ENCODE results near the gene CNTNAP4. TPM values are rescaled to one million over a fixed set of nuclear protein-coding genes. Genes with fewer than 3 reads are reported as not detected.

The CNTNAP4 gene
- polyA plus RNA-seq, 2 of the 4 experiments (the other 2 are of a cell fraction), result not detected

DNA sequence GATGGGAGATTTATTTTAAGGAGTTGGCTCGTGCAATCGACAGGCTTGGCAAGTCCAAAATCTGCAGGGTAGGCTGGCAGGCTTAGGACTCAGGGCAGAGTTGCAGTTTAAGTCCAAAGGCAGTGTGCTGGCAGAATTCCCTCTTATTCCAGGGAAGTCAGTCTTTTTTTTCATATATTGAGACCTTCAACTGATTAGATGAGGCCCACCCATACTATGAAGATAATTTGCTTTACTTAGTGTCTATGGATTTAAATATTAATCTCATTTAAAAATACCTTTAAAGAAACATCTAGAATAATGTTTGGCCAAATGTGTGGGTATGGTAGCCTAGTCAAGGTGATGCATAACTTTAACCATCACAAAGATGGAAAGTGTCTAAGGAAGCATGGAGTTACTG, 99.8 kb downstream of the CNTNAP4 start:
- CTCF ChIA-PET, result no interaction called here
- no peaks in the 10 kb centered on the region for H3K4me1 ChIP-seq
- WGBS (ENCODE audit: missing lambda C conversion rate), result 41% methylated on average over 2 of the region's 2 CpGs
- H3K9me3 ChIP-seq, result no peaks in the 10 kb centered on the region; the same call in 2 of the 3 replicates
- no peak overlapping the region for H3K4me3 ChIP-seq
- TF ChIP-seq POLR2A (IDR thresholded peaks at IDR 0.05; ENCODE audit: low read length), result no peak
- no peak for TF ChIP-seq ZFP36 (IDR thresholded peaks at IDR 0.05; ENCODE audit: borderline replicate concordance, partially characterized antibody)
- TF ChIP-seq CHD4 (IDR thresholded peaks at IDR 0.05; ENCODE audit: borderline replicate concordance), result no peak
- TF ChIP-seq HES2 (IDR thresholded peaks at IDR 0.05), result no peak
- TF ChIP-seq FOSB (CRISPR knock-in tag; IDR thresholded peaks at IDR 0.05), result no peak
- TF ChIP-seq RNF2 (IDR thresholded peaks at IDR 0.05; ENCODE audit: borderline replicate concordance, low read depth), result no peak
- no peak for TF ChIP-seq HEYL (CRISPR knock-in tag; IDR thresholded peaks at IDR 0.05)
- TF ChIP-seq CEBPB (IDR thresholded peaks at IDR 0.05), result no peak
- TF ChIP-seq KDM1A (IDR thresholded peaks at IDR 0.05; ENCODE audit: low read depth), result no peak
- H3K27ac ChIP-seq, result no peak overlapping the region
- no peak overlapping the region for H3K4me2 ChIP-seq
- DNase-seq (ENCODE audit: low read depth in 1 of 2, low spot score in 1 of 2), result no peak
- FAIRE-seq, result no peak
- POLR2A ChIA-PET, result no interaction called here
- ATAC-seq, result no peak

GRCh38 chr16:76378020-76378419, 100.8 kb downstream of the CNTNAP4 start:
- POLR2A ChIA-PET, result no interaction called here
- TF ChIP-seq, protein P1, sequence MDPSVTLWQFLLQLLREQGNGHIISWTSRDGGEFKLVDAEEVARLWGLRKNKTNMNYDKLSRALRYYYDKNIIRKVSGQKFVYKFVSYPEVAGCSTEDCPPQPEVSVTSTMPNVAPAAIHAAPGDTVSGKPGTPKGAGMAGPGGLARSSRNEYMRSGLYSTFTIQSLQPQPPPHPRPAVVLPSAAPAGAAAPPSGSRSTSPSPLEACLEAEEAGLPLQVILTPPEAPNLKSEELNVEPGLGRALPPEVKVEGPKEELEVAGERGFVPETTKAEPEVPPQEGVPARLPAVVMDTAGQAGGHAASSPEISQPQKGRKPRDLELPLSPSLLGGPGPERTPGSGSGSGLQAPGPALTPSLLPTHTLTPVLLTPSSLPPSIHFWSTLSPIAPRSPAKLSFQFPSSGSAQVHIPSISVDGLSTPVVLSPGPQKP (IDR thresholded peaks at IDR 0.05; ENCODE audit: low read depth, low read length), result no peak
- TF ChIP-seq HEYL (CRISPR knock-in tag; IDR thresholded peaks at IDR 0.05) (no peak), ZFP36 (IDR thresholded peaks at IDR 0.05; ENCODE audit: borderline replicate concordance, partially characterized antibody) (no peak), CEBPB (IDR thresholded peaks at IDR 0.05) (no peak), HES2 (IDR thresholded peaks at IDR 0.05) (no peak), MAX (IDR thresholded peaks at IDR 0.05) (no peak), HDAC2 (IDR thresholded peaks at IDR 0.05) (no peak), CTCF (IDR thresholded peaks at IDR 0.05) (no peak), HOXB5 (CRISPR knock-in tag; IDR thresholded peaks at IDR 0.05) (no peak), EHMT2 (IDR thresholded peaks at IDR 0.05; ENCODE audit: low read depth) (no peak), NPAS2 (CRISPR knock-in tag; IDR thresholded peaks at IDR 0.05; ENCODE audit: borderline replicate concordance) (no peak)
- TF ChIP-seq, protein P2, sequence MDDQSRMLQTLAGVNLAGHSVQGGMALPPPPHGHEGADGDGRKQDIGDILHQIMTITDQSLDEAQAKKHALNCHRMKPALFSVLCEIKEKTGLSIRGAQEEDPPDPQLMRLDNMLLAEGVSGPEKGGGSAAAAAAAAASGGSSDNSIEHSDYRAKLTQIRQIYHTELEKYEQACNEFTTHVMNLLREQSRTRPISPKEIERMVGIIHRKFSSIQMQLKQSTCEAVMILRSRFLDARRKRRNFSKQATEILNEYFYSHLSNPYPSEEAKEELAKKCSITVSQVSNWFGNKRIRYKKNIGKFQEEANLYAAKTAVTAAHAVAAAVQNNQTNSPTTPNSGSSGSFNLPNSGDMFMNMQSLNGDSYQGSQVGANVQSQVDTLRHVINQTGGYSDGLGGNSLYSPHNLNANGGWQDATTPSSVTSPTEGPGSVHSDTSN (IDR thresholded peaks at IDR 0.05), result no peak
- DNase-seq (ENCODE audit: low read depth in 1 of 2, low spot score in 1 of 2) (no peak), FAIRE-seq (no peak), ATAC-seq (no peak)
- CTCF ChIA-PET, result no interaction called here
- H3K4me1 ChIP-seq, result no peaks in the 10 kb centered on the region
- H3K9me3 ChIP-seq, result no peaks in the 10 kb centered on the region
- no peak overlapping the region for H3K27ac ChIP-seq
- H3K4me3 ChIP-seq, result no peak overlapping the region
- H3K4me2 ChIP-seq, result no peak overlapping the region
- 13% methylated on average over 3 of the region's 3 CpGs for WGBS (ENCODE audit: missing lambda C conversion rate)

GRCh38 chr16:76381096-76381495, 103.9 kb downstream of the CNTNAP4 start:
- H3K27ac ChIP-seq, result no peak overlapping the region
- TF ChIP-seq RAD21 (conservative IDR thresholded peaks at IDR 0.05 in 1 of 2, IDR thresholded peaks at IDR 0.05 in 1 of 2) (no peak), HDAC2 (IDR thresholded peaks at IDR 0.05) (no peak), RARB (CRISPR knock-in tag; IDR thresholded peaks at IDR 0.05) (no peak), CBX8 (IDR thresholded peaks at IDR 0.05) (no peak), REST (IDR thresholded peaks at IDR 0.05) (no peak), FOSB (CRISPR knock-in tag; IDR thresholded peaks at IDR 0.05) (no peak), ZNF302 (CRISPR knock-in tag; IDR thresholded peaks at IDR 0.05) (no peak), KDM5A (IDR thresholded peaks at IDR 0.05) (no peak), TP53 (CRISPR knock-in tag; IDR thresholded peaks at IDR 0.05) (no peak), RCOR1 (IDR thresholded peaks at IDR 0.05; ENCODE audit: low read depth, low read length) (no peak)
- no peak for FAIRE-seq
- ChIA-PET CTCF (no interaction called here), POLR2A (no interaction called here)
- DNase-seq (ENCODE audit: low read depth in 1 of 2, low spot score in 1 of 2), result no peak
- no peaks in the 10 kb centered on the region for H3K4me1 ChIP-seq
- no peak for ATAC-seq
- H3K4me3 ChIP-seq, result no peak overlapping the region
- H3K9me3 ChIP-seq, result no peaks in the 10 kb centered on the region
- H3K4me2 ChIP-seq, result no peak overlapping the region
- 8% methylated on average over 1 of the region's 1 CpG for WGBS (ENCODE audit: missing lambda C conversion rate)

Data from A549 (cell line).